Smooth muscle cell (in vitro differentiated cells): ENCODE measurements around the gene WBP4. TPM values are rescaled to one million over a fixed set of nuclear protein-coding genes. Genes with fewer than 3 reads are reported as not detected.

ENCODE experiments used
- DNase-seq: peaks from one replicate; lab custom pipeline; 2025; ENCODE audit not compliant: unreplicated experiment; lab: John Stamatoyannopoulos, UW
- H2AFZ ChIP-seq: fragments of 200-600 bp; sonication (generic); 2 replicates; pipeline ENCODE4 v1.6.0; 2016; ENCODE audit warnings: antibody characterized with exemption, low read depth, mild to moderate bottlenecking
- H3F3A ChIP-seq: fragments of 200-600 bp; sonication (generic); 2 replicates; pipeline ENCODE4 v1.6.0; 2017; ENCODE audit warnings: antibody characterized with exemption, low read depth
- H3K27ac ChIP-seq: fragments of 200-600 bp; sonication (generic); 2 replicates; pipeline ENCODE4 v1.5.1; 2016; ENCODE audit warnings: low read depth, mild to moderate bottlenecking
- H3K27me3 ChIP-seq: fragments of 200-600 bp; sonication (generic); 2 replicates; pipeline ENCODE4 v1.6.1; 2016; ENCODE audit warnings: low read depth, mild to moderate bottlenecking
- H3K36me3 ChIP-seq: fragments of 200-600 bp; sonication (generic); 2 replicates; pipeline ENCODE4 v1.5.1; 2016; ENCODE audit warnings: low read depth
- H3K4me1 ChIP-seq: fragments of 200-600 bp; sonication (generic); 2 replicates; pipeline ENCODE4 v1.5.1; 2016; ENCODE audit warnings: low read depth
- H3K4me2 ChIP-seq: fragments of 200-600 bp; sonication (generic); 2 replicates; pipeline ENCODE4 v1.6.0; 2016; ENCODE audit warnings: mild to moderate bottlenecking
- H3K4me3 ChIP-seq: fragments of 200-600 bp; sonication (generic); 2 replicates; pipeline ENCODE4 v1.5.1; 2016; ENCODE audit warnings: mild to moderate bottlenecking
- H3K79me2 ChIP-seq: fragments of 200-600 bp; sonication (generic); 2 replicates; pipeline ENCODE4 v1.6.0; 2016; ENCODE audit warnings: low read depth, mild to moderate bottlenecking
- H3K9ac ChIP-seq: fragments of 200-600 bp; sonication (generic); 2 replicates; pipeline ENCODE4 v1.6.0; 2016; ENCODE audit warnings: low read depth
- H3K9me3 ChIP-seq: fragments of 200-600 bp; sonication (generic); replicated peaks from 2 replicates; pipeline ENCODE4 v1.5.1; 2016; ENCODE audit warnings: low read depth
- H4K20me1 ChIP-seq: fragments of 200-600 bp; sonication (generic); 2 replicates; pipeline ENCODE4 v1.6.0; 2016; ENCODE audit warnings: low read depth
- WGBS: methylation state at CpG from one replicate; pipeline ENCODE4 v1.1.7; 2016; ENCODE audit warnings: low lambda C conversion rate; 5-methylcytosine and 5-hydroxymethylcytosine counted together
- polyA plus RNA-seq: library from polyadenylated mRNA; unstranded; fragments of >200 nt; fragmentation: Nextera tagmentation; extraction: Ambion mirVana; gene quantifications from 2 replicates; pipeline ENCODE4 v1.2.1, GENCODE V29; 2016
- total RNA-seq: library from RNA; depleted of rRNA; stranded (reverse); fragments of >200 nt; gene quantifications from 2 replicates; pipeline ENCODE4 v1.2.3, GENCODE V29; 2014
- TF ChIP-seq, protein P1 (sequence below): fragments of 200-600 bp; sonication (generic); IDR thresholded peaks from 2 replicates; pipeline ENCODE4 v1.5.1; 2017; ENCODE audit warnings: borderline replicate concordance, mild to moderate bottlenecking, antibody characterized with exemption; ENCODE audit not compliant: insufficient read depth, poor library complexity, severe bottlenecking

Gene WBP4
- total and polyA plus RNA-seq, 2 experiments from 2014 or later = 4.7 to 5.0 TPM

DNA sequence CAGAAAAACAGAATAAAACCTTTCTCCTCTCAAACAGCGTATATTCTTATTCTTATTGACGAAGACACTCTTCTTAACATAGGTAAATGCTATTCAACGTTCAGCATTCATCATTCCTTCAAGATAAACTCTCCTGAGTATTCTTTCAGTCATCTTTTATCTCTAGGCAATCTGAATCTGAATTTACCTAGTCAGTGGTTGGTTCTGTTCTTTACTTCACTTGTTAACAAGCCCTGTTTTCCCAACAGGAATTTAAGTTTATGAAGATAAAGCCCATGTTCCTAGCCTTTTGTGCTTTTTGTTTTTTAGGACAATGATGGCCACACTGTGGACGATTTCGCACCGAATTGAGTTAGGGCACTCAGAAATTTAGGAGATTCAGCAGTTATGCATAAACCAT lies 45.4 kb upstream of the WBP4 start:
- 89% methylated on average over 6 of the region's 6 CpGs for WGBS

DNA sequence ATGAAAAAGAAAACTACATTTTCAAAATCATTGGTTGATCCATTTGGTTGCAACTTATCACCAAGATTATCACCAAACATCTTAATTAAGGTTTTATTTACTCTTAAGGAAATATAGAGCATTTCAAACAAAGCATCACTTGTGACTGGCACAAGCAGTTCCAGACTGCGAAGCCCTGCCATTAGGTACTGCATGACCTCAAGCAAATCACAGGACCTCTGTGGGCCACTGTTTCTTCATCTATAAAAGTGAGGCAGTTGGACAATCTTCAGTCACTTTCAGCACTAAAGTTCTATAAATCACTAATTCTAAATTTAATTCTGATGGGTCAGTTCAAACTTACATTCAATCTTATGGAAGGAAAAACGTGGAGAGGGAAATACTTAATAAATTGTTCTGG lies 44.1 kb upstream of the WBP4 start:
- Histone ChIP-seq H3K4me3 (peak overlapping the region; percentile 59), H3K79me2 (peaks cover 96% of the 10 kb centered on the region), H3K9me3 (no peaks in the 10 kb centered on the region), H3K36me3 (no peaks in the 10 kb centered on the region), H3F3A (no peaks in the 10 kb centered on the region), H3K27me3 (no peaks in the 10 kb centered on the region), H3K9ac (peak overlapping the region; percentile 82), H3K27ac (peak overlapping the region; percentile 89), H3K4me2 (peak overlapping the region; percentile 71), H3K4me1 (peaks cover 20% of the 10 kb centered on the region), H4K20me1 (peaks cover 64% of the 10 kb centered on the region), H2AFZ (no peak overlapping the region)
- no peak for DNase-seq
- TF ChIP-seq, protein P1, sequence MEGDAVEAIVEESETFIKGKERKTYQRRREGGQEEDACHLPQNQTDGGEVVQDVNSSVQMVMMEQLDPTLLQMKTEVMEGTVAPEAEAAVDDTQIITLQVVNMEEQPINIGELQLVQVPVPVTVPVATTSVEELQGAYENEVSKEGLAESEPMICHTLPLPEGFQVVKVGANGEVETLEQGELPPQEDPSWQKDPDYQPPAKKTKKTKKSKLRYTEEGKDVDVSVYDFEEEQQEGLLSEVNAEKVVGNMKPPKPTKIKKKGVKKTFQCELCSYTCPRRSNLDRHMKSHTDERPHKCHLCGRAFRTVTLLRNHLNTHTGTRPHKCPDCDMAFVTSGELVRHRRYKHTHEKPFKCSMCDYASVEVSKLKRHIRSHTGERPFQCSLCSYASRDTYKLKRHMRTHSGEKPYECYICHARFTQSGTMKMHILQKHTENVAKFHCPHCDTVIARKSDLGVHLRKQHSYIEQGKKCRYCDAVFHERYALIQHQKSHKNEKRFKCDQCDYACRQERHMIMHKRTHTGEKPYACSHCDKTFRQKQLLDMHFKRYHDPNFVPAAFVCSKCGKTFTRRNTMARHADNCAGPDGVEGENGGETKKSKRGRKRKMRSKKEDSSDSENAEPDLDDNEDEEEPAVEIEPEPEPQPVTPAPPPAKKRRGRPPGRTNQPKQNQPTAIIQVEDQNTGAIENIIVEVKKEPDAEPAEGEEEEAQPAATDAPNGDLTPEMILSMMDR = no peak
- 82% methylated on average over 2 of the region's 2 CpGs for WGBS

More for the DNA sequence above, 45.4 kb upstream of the WBP4 start:
- Histone ChIP-seq H3K9ac (no peak overlapping the region), H3K4me1 (peaks cover 20% of the 10 kb centered on the region), H3K79me2 (peaks cover 97% of the 10 kb centered on the region), H3K4me2 (no peak overlapping the region), H3F3A (no peaks in the 10 kb centered on the region), H3K9me3 (no peaks in the 10 kb centered on the region), H3K36me3 (no peaks in the 10 kb centered on the region), H2AFZ (no peak overlapping the region), H3K27ac (no peak overlapping the region), H4K20me1 (peaks cover 63% of the 10 kb centered on the region), H3K27me3 (no peaks in the 10 kb centered on the region), H3K4me3 (peak overlapping the region; percentile 22)
- TF ChIP-seq, protein P1 = no peak
- DNase-seq = no peak

DNA sequence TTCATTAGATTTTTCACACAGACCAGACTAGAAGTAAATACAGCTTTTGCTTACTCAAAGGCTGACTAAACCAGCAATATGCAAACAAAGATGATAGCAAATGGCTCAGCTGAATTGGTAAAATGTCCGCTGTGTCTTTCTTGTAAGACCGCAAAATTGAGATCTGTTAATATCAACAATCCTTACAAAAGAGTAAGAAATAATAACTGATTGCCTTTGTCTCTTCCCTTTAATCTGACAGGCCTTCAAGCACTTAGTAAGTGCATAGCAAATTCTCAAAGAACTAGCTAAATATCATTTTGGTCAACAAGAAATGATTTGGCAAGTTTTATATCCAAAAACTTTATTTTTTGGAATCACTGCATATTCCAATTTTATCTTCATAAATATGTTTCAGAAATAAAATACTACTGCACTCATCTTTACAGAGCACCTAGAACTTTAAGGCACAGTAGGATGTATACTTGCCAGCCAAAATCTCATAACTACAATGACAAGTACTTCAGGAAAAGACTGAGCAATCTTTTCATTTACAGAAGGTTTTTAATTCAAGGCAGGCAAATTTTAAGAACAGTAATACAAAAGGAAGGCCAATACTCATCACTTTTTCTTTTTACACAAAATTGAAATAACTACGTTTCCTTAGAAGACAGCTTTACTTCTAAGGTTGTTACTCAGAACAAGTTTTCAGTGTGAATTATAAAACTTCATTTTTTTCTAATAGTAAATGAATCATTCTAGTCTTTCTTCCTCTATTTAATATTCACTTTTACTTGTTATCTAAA lies 43.3 kb upstream of the WBP4 start:
- Histone ChIP-seq H3K27ac (peak overlapping the region; percentile 89), H3K4me2 (peak overlapping the region; percentile 71), H3K9ac (peak overlapping the region; percentile 82), H3K36me3 (no peaks in the 10 kb centered on the region), H3K4me3 (peak overlapping the region; percentile 59), H3K79me2 (peaks cover 96% of the 10 kb centered on the region), H4K20me1 (peaks cover 71% of the 10 kb centered on the region), H3K27me3 (no peaks in the 10 kb centered on the region), H3K4me1 (peaks cover 20% of the 10 kb centered on the region), H2AFZ (no peak overlapping the region), H3F3A (no peaks in the 10 kb centered on the region), H3K9me3 (no peaks in the 10 kb centered on the region)
- 73% methylated on average over 3 of the region's 3 CpGs for WGBS
- no peak for DNase-seq
- TF ChIP-seq, protein P1 = no peak

DNA sequence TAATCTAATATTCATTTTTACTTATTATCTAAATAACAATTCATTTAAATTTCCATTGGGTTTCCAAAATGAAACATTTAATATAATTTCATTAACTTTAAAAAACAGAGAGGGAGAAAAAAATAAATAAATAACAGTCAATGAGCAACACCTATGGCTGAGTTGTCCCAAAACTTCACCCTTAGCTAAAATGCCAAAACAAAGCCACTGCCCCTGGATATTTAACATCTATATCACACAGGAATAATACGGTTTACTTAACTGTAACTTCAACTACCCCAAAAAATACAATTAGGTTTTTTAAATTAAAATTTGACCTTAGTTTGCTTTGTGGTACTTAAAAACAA lies 42.7 kb upstream of the WBP4 start:
- H4K20me1 ChIP-seq = peaks cover 71% of the 10 kb centered on the region
- H2AFZ ChIP-seq = no peak overlapping the region
- H3K9me3 ChIP-seq = no peaks in the 10 kb centered on the region
- peak overlapping the region; percentile 59 for H3K4me3 ChIP-seq
- H3F3A ChIP-seq = no peaks in the 10 kb centered on the region
- no peaks in the 10 kb centered on the region for H3K27me3 ChIP-seq
- DNase-seq = no peak
- H3K9ac ChIP-seq = peak overlapping the region; percentile 82
- H3K36me3 ChIP-seq = no peaks in the 10 kb centered on the region
- TF ChIP-seq, protein P1 = no peak
- H3K27ac ChIP-seq = peak overlapping the region; percentile 89
- peaks cover 20% of the 10 kb centered on the region for H3K4me1 ChIP-seq
- 89% methylated on average over 1 of the region's 1 CpG for WGBS
- peak overlapping the region; percentile 71 for H3K4me2 ChIP-seq
- peaks cover 96% of the 10 kb centered on the region for H3K79me2 ChIP-seq
